HAP-1 (cell line): ENCODE measurements around the gene ZNF236.
"Not testable (repeated sequence)": the region's sequence is repeated elsewhere in the genome, so short reads cannot be mapped to it uniquely, and the experiment has no call there.

ENCODE experiments used
- DNase-seq, 2 experiments: peaks; one replicate each; pipeline ENCODE4 v3.0.0-alpha.2; 2016 to 2020; ENCODE audit warnings: low spot score in 2 of 2
- H3K27me3 ChIP-seq: fragments of 250-450 bp; sonication (Bioruptor Pico); 2 replicates; pipeline ENCODE4 v1.5.1; 2020; ENCODE audit warnings: low read depth, mild to moderate bottlenecking, moderate library complexity
- H3K36me3 ChIP-seq: fragments of 250-450 bp; sonication (Bioruptor Pico); replicated peaks from 2 replicates; pipeline ENCODE4 v1.5.1; 2020; ENCODE audit warnings: mild to moderate bottlenecking
- H3K4me1 ChIP-seq: fragments of 250-450 bp; sonication (Bioruptor Pico); 2 replicates; pipeline ENCODE4 v1.5.1; 2020; ENCODE audit warnings: mild to moderate bottlenecking
- H3K4me3 ChIP-seq: fragments of 250-450 bp; sonication (Bioruptor Pico); 2 replicates; pipeline ENCODE4 v1.5.1; 2020; ENCODE audit warnings: mild to moderate bottlenecking, moderate library complexity
- H3K9me3 ChIP-seq: fragments of 250-450 bp; sonication (Bioruptor Pico); 2 replicates; pipeline ENCODE4 v1.5.1; 2020; ENCODE audit warnings: mild to moderate bottlenecking, moderate library complexity
- in situ Hi-C: fragments of 300-500 bp; cut with MboI; formaldehyde crosslinking; loops from 3 replicates; pipeline ENCODE4 v1.14.3; 2020; ENCODE audit warnings: low sequenced_read_pairs, inconsistent platforms, mixed read lengths

The ZNF236 gene

GRCh38 chr18:76806301-76806700 is 16.1 kb upstream of the ZNF236 start:
- H3K9me3 ChIP-seq, result no peaks in the 10 kb centered on the region
- in situ Hi-C loops, result loop anchor here (5.0 kb wide), 1 partner anchor 176 kb away; no protein-coding TSS in a partner anchor
- H3K27me3 ChIP-seq, result no peaks in the 10 kb centered on the region
- no peaks in the 10 kb centered on the region for H3K36me3 ChIP-seq
- DNase-seq, result no peak
- H3K4me3 ChIP-seq, result no peak overlapping the region
- peaks cover 2% of the 10 kb centered on the region; the same call in 1 of the 2 replicates for H3K4me1 ChIP-seq

- in situ Hi-C loops, result loop anchor here (5.0 kb wide), 1 partner anchor 174 kb away; no protein-coding TSS in a partner anchor
- Histone ChIP-seq H3K4me1 (peaks cover under 1% of the 10 kb centered on the region; the same call in 1 of the 2 replicates), H3K9me3 (no peaks in the 10 kb centered on the region), H3K4me3 (no peak overlapping the region), H3K27me3 (no peaks in the 10 kb centered on the region), H3K36me3 (no peaks in the 10 kb centered on the region)
- no peak for DNase-seq
Observed at GRCh38 chr18:76808561-76808960, 13.8 kb upstream of the ZNF236 start.

- H3K4me3 ChIP-seq, in situ Hi-C loops, H3K36me3 ChIP-seq, DNase-seq, H3K27me3 ChIP-seq, H3K4me1 ChIP-seq, H3K9me3 ChIP-seq: not testable (repeated sequence)
Observed at GRCh38 chr18:76811530-76811929, 10.8 kb upstream of the ZNF236 start.

GRCh38 chr18:76814256-76814655 is 8.1 kb upstream of the ZNF236 start:
- in situ Hi-C loops, result no loop called here
- no peak overlapping the region for H3K4me3 ChIP-seq
- no peaks in the 10 kb centered on the region for H3K4me1 ChIP-seq
- H3K36me3 ChIP-seq, result peaks cover 9% of the 10 kb centered on the region; the same call in 1 of the 2 replicates
- no peaks in the 10 kb centered on the region for H3K27me3 ChIP-seq
- DNase-seq, result no peak
- H3K9me3 ChIP-seq, result no peaks in the 10 kb centered on the region

- DNase-seq, result no peak
- in situ Hi-C loops, result no loop called here
- Histone ChIP-seq H3K4me3 (no peak overlapping the region), H3K9me3 (no peaks in the 10 kb centered on the region), H3K27me3 (no peaks in the 10 kb centered on the region), H3K4me1 (no peaks in the 10 kb centered on the region), H3K36me3 (peaks cover 9% of the 10 kb centered on the region)
Observed at GRCh38 chr18:76816127-76816526, 6.2 kb upstream of the ZNF236 start.

- no peaks in the 10 kb centered on the region for H3K4me1 ChIP-seq
- DNase-seq, result no peak
- in situ Hi-C loops, result no loop called here
- peaks cover 9% of the 10 kb centered on the region for H3K36me3 ChIP-seq
- no peaks in the 10 kb centered on the region for H3K27me3 ChIP-seq
- no peak overlapping the region for H3K4me3 ChIP-seq
- no peaks in the 10 kb centered on the region for H3K9me3 ChIP-seq
Observed at GRCh38 chr18:76817888-76818611, 4.3 kb upstream of the ZNF236 start.

GRCh38 chr18:76819411-76820136 is 2.8 kb upstream of the ZNF236 start:
- in situ Hi-C loops, result no loop called here
- peaks cover 14% of the 10 kb centered on the region for H3K36me3 ChIP-seq
- no peaks in the 10 kb centered on the region for H3K27me3 ChIP-seq
- H3K9me3 ChIP-seq, result no peaks in the 10 kb centered on the region
- no peak overlapping the region for H3K4me3 ChIP-seq
- DNase-seq, result no peak
- peaks cover 8% of the 10 kb centered on the region for H3K4me1 ChIP-seq

GRCh38 chr18:76821356-76821874 is 942 bp upstream of the ZNF236 start:
- DNase-seq, result no peak
- Histone ChIP-seq H3K4me1 (peaks cover 13% of the 10 kb centered on the region), H3K36me3 (peaks cover 5% of the 10 kb centered on the region), H3K4me3 (peak overlapping the region; percentile 77), H3K27me3 (no peaks in the 10 kb centered on the region), H3K9me3 (no peaks in the 10 kb centered on the region)
- in situ Hi-C loops, result no loop called here

GRCh38 chr18:76821875-76822505 is 367 bp upstream of the ZNF236 start:
- H3K36me3 ChIP-seq, result peaks cover 5% of the 10 kb centered on the region
- H3K27me3 ChIP-seq, result no peaks in the 10 kb centered on the region
- no peaks in the 10 kb centered on the region for H3K9me3 ChIP-seq
- peaks cover 13% of the 10 kb centered on the region for H3K4me1 ChIP-seq
- peak in 1 of 2 experiments; percentile 54 for DNase-seq
- in situ Hi-C loops, result no loop called here
- peak overlapping the region; percentile 77 for H3K4me3 ChIP-seq

GRCh38 chr18:76823161-76823538 is 793 bp downstream of the ZNF236 start:
- H3K4me3 ChIP-seq, result peak overlapping the region; percentile 52
- in situ Hi-C loops, result no loop called here
- no peaks in the 10 kb centered on the region for H3K9me3 ChIP-seq
- H3K36me3 ChIP-seq, result peaks cover 5% of the 10 kb centered on the region
- no peaks in the 10 kb centered on the region for H3K27me3 ChIP-seq
- H3K4me1 ChIP-seq, result peaks cover 13% of the 10 kb centered on the region
- no peak for DNase-seq

- no peaks in the 10 kb centered on the region for H3K9me3 ChIP-seq
- peaks cover 13% of the 10 kb centered on the region for H3K4me1 ChIP-seq
- peak; percentile 17 to 67 for DNase-seq
- peaks cover 5% of the 10 kb centered on the region for H3K36me3 ChIP-seq
- H3K4me3 ChIP-seq, result peak overlapping the region; percentile 52
- in situ Hi-C loops, result no loop called here
- no peaks in the 10 kb centered on the region for H3K27me3 ChIP-seq
Observed at GRCh38 chr18:76823587-76824011, 1.2 kb downstream of the ZNF236 start.

GRCh38 chr18:76824145-76824676 is 1.9 kb downstream of the ZNF236 start:
- DNase-seq, result peak; percentile 9 to 38
- in situ Hi-C loops, result no loop called here
- Histone ChIP-seq H3K4me1 (peaks cover 13% of the 10 kb centered on the region), H3K27me3 (no peaks in the 10 kb centered on the region), H3K9me3 (no peaks in the 10 kb centered on the region), H3K36me3 (peaks cover 5% of the 10 kb centered on the region), H3K4me3 (peak overlapping the region; percentile 52)

GRCh38 chr18:76824754-76825153 is 2.4 kb downstream of the ZNF236 start:
- H3K9me3 ChIP-seq, result no peaks in the 10 kb centered on the region

More at GRCh38 chr18:76824754-76825153, 2.4 kb downstream of the ZNF236 start:
- peaks cover 5% of the 10 kb centered on the region for H3K36me3 ChIP-seq
- no peaks in the 10 kb centered on the region for H3K27me3 ChIP-seq
- in situ Hi-C loops, result no loop called here
- peak; percentile 22 to 26 for DNase-seq
- peaks cover 13% of the 10 kb centered on the region for H3K4me1 ChIP-seq
- peak overlapping the region; percentile 52 for H3K4me3 ChIP-seq
